ENCODE measurements around the gene PHLPP2.
"Not testable (repeated sequence)": the region's sequence is repeated elsewhere in the genome, so short reads cannot be mapped to it uniquely, and the experiment has no call there.

DNA sequence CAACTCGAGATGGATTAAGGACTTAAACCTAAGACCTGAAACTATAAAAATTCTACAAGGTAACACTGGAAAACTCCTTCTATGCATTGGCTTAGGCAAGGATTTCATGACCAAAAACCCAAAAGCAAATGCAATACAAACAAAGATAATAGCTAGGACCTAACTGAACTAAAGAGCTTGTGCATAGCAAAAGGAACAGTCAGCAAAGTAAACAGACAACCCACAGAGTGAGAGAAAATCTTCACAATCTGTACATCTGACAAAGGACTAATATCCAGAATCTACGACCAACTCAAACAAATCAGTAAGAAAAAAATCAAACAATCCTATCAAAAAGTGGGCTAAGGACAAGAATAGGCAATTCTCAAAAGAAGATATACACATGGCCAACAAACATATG, 126.1 kb downstream of the PHLPP2 start:
- not testable (repeated sequence) for TF ChIP-seq CTCF (conservative IDR thresholded peaks at IDR 0.05; ENCODE audit: low read depth, low read length); EZH2 (IDR thresholded peaks at IDR 0.05; ENCODE audit: low read length, unreplicated experiment); EZH2phosphoT487 (IDR thresholded peaks at IDR 0.05; ENCODE audit: borderline replicate concordance, low read length)
